Common myeloid progenitor, CD34-positive (primary cell): ENCODE data around the gene ZBTB17.
"Not testable (repeated sequence)": the region's sequence is repeated elsewhere in the genome, so short reads cannot be mapped to it uniquely, and the experiment has no call there.

ENCODE experiments used
- CTCF ChIA-PET: fragments of 350-600 bp; sonication (Branson Sonifier 250); formaldehyde crosslinking; loops from one replicate; lab custom pipeline; 2021; ENCODE audit warnings: antibody characterized with exemption; lab: Charles Lee
- POLR2A ChIA-PET: fragments of 350-600 bp; sonication (Branson Sonifier 250); formaldehyde crosslinking; loops from one replicate; lab custom pipeline; 2021; ENCODE audit warnings: antibody characterized with exemption; lab: Charles Lee
- DNase-seq, 3 donors: peaks; one replicate each; pipeline versions ENCODE4 v3.0.0 to v3.0.0-alpha.2; 2013
- H3K27ac ChIP-seq, 2 experiments: 1 replicate in 1 of 2; 2 replicates in 1 of 2; pipeline ENCODE4 v1.7.0; 2013; ENCODE audit warnings: inconsistent platforms in 2 of 2, low read length in 2 of 2, mild to moderate bottlenecking in 2 of 2, low read depth in 1 of 2, moderate library complexity in 1 of 2; ENCODE audit not compliant: severe bottlenecking in 2 of 2, insufficient read depth in 1 of 2, poor library complexity in 1 of 2
- H3K27me3 ChIP-seq, 5 experiments: replicated peaks in 2 of 5; 1 replicate in 3 of 5; 2 replicates in 2 of 5; pipeline versions ENCODE4 v1.6.1 to v1.7.0; 2013; ENCODE audit warnings: low read length in 4 of 5, mild to moderate bottlenecking in 2 of 5, moderate library complexity in 2 of 5, inconsistent platforms in 1 of 5; ENCODE audit not compliant: insufficient read depth in 5 of 5, control insufficient read depth in 4 of 5
- H3K36me3 ChIP-seq, 4 experiments: 1 replicate in 2 of 4; 2 replicates in 2 of 4; pipeline versions ENCODE4 v1.6.1 to v1.7.0; 2013; ENCODE audit warnings: low read length in 3 of 4, control low read depth in 1 of 4, mild to moderate bottlenecking in 1 of 4; ENCODE audit not compliant: control insufficient read depth in 4 of 4, insufficient read depth in 4 of 4
- H3K4me1 ChIP-seq, 4 experiments: 1 replicate in 3 of 4; 2 replicates in 1 of 4; pipeline versions ENCODE4 v1.6.1 to v1.7.1; 2013; ENCODE audit warnings: low read length in 3 of 4, mild to moderate bottlenecking in 3 of 4, control low read depth in 1 of 4, inconsistent platforms in 1 of 4, moderate library complexity in 1 of 4; ENCODE audit not compliant: control insufficient read depth in 4 of 4, insufficient read depth in 4 of 4; ENCODE audit errors: control extremely low read depth in 1 of 4
- H3K4me3 ChIP-seq, 7 experiments: 1 replicate in 4 of 7; 2 replicates in 3 of 7; pipeline versions ENCODE4 v1.5.1 to v1.7.0; 2013; ENCODE audit warnings: mild to moderate bottlenecking in 7 of 7, low read length in 6 of 7, moderate library complexity in 6 of 7, inconsistent platforms in 2 of 7, low read depth in 2 of 7, control low read depth in 1 of 7; ENCODE audit not compliant: insufficient read depth in 4 of 7, control insufficient read depth in 1 of 7; ENCODE audit errors: extremely low read depth in 1 of 7
- H3K9me3 ChIP-seq, 5 experiments: 1 replicate in 4 of 5; 2 replicates in 1 of 5; pipeline versions ENCODE4 v1.6.1 to v1.7.1; 2013; ENCODE audit warnings: low read length in 4 of 5, mild to moderate bottlenecking in 2 of 5, inconsistent platforms in 1 of 5, low read depth in 1 of 5, moderate library complexity in 1 of 5; ENCODE audit not compliant: control insufficient read depth in 4 of 5, insufficient read depth in 2 of 5; ENCODE audit errors: control extremely low read depth in 1 of 5
- WGBS: methylation state at CpG from one replicate; pipeline ENCODE4 v1.1.5; 2013; ENCODE audit not compliant: insufficient coverage; 5-methylcytosine and 5-hydroxymethylcytosine counted together

The ZBTB17 gene

DNA sequence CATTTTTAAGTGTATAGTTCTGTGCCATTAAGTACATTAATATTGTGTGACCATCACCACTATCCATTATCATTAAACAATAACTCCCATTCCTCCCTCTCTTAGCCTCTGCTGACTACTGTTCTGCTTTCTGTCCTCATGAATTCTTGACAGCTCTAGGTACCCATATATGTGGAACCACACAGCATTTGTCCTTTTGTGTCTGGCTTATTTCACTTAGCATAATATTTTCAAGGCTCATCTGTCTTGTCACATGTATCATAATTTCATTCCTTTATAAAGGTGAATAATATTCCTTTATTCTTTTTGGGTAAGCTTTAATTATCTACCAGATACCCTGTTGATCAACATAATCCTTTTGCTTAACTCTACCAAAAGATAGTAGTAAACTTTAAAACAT is 80.7 kb downstream of the ZBTB17 start:
- POLR2A ChIA-PET = interaction anchor here (0.6 to 0.7 kb wide), 2 partner anchors 8 to 38 kb away, joined by 4 to 9 read pairs; no protein-coding TSS in a partner anchor
- H3K36me3 ChIP-seq = peaks cover 4 to 12% (median 9%) of the 10 kb centered on the region in 4 experiments
- H3K27me3 ChIP-seq = no peaks in the 10 kb centered on the region
- CTCF ChIA-PET = interaction anchor here (1.0 to 1.4 kb wide), 3 partner anchors 17 to 103 kb away, joined by 3 to 5 read pairs (median 3); no protein-coding TSS in a partner anchor
- DNase-seq = no peak
- H3K4me1 ChIP-seq = peaks cover 0 to 8% (median 3%) of the 10 kb centered on the region in 4 experiments
- H3K4me3 ChIP-seq = no peak overlapping the region
- H3K9me3 ChIP-seq = no peaks in the 10 kb centered on the region
- H3K27ac ChIP-seq = no peak overlapping the region

DNA sequence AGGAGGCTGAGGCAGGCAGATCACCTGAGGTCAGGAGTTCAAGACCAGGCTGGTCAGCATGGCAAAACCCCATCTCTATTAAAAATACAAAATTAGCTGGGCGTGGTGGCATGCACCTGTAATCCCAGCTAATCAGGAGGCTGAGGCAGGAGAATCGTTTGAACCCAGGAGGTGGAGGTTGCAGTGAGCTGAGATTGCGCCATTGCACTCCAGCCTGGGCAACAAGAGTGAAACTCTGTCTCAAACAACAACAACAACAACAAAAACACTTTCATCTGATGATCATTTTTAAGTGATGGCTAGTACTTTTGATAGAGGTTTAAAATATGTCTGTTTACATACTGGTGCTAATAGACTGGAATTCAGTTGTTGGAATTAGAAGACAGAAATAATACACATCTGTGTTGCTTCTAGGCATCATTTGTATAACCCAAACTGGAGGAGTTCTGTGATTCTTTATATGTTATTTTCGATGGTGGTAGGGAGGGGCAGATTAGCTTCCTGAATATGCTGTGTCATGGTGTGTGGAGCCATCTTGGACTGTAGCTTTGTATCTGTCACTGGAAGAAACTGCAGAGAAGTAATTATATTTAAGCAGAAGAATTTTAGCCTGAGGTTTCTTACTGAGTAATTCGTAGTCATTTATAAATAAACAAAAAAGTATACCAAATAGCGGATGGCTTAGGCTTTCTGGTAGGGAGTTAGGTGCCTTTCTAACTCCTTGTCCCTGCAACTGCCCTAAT is 82.9 kb downstream of the ZBTB17 start:
- H3K4me3 ChIP-seq, POLR2A ChIA-PET, H3K27me3 ChIP-seq, H3K36me3 ChIP-seq, H3K4me1 ChIP-seq, H3K9me3 ChIP-seq: not testable (repeated sequence)
- WGBS = 100% methylated on average over 2 of the region's 6 CpGs
- CTCF ChIA-PET = interaction anchor here (0.6 kb wide), 1 partner anchor 78 kb away, joined by 3 read pairs; no protein-coding TSS in a partner anchor
- peak overlapping the region in 1 of 2 experiments; percentile 73 for H3K27ac ChIP-seq
- peak; percentile 46 to 85 (median 81) for DNase-seq
